Adrenal gland (tissue), 12 donors: ENCODE data around the gene GDPD1. TPM values are rescaled to one million over a fixed set of nuclear protein-coding genes. Genes with fewer than 3 reads are reported as not detected.
"Not testable (repeated sequence)": the region's sequence is repeated elsewhere in the genome, so short reads cannot be mapped to it uniquely, and the experiment has no call there.

Source experiments
- DNase-seq, 7 donors: peaks; one replicate each; pipeline ENCODE4 v3.0.0-alpha.2; 2019 to 2020
- H3K27ac ChIP-seq, 5 donors: fragments of 200-600 bp; sonication (generic) in 4 of 5; 1 replicate in 3 of 5; 2 replicates in 2 of 5; pipeline versions ENCODE4 v1.5.1 to v1.8.0; 2016 to 2020; ENCODE audit warnings: mild to moderate bottlenecking in 1 of 5
- H3K27me3 ChIP-seq: fragments of 200-600 bp; 2 replicates; pipeline ENCODE4 v1.8.0; 2021
- H3K36me3 ChIP-seq, 2 donors: fragments of 200-600 bp; replicated peaks in 1 of 2; 1 replicate in 1 of 2; 2 replicates in 1 of 2; pipeline versions ENCODE4 v1.5.1 to v1.8.0; 2018 to 2022
- H3K4me1 ChIP-seq, 2 donors: fragments of 200-600 bp; replicated peaks in 1 of 2; 1 replicate in 1 of 2; 2 replicates in 1 of 2; pipeline versions ENCODE4 v1.5.1 to v1.8.0; 2018 to 2021
- H3K4me3 ChIP-seq, 4 donors: fragments of 200-600 bp; sonication (generic) in 3 of 4; one replicate each; pipeline ENCODE4 v1.5.1; 2016 to 2018
- H3K9me3 ChIP-seq, 3 donors: fragments of 200-600 bp; sonication (generic) in 1 of 3; replicated peaks in 1 of 3; 1 replicate in 2 of 3; 2 replicates in 1 of 3; pipeline versions ENCODE4 v1.5.1 to v1.8.0; 2016 to 2021
- CTCF ChIP-seq, 6 experiments: fragments of 450-650 bp in 4 of 6; fragments of 200-600 bp in 2 of 6; sonication (generic) in 1 of 6; IDR thresholded peaks; 1 replicate in 5 of 6; 2 replicates in 1 of 6; pipeline versions ENCODE4 v1.5.1 to v1.8.0; 2016 to 2021; ENCODE audit warnings: antibody characterized with exemption in 6 of 6, mild to moderate bottlenecking in 2 of 6, moderate library complexity in 1 of 6
- POLR2A ChIP-seq, 2 donors: fragments of 450-650 bp; IDR thresholded peaks; one replicate each; pipeline ENCODE4 v1.6.1; 2017; ENCODE audit warnings: antibody characterized with exemption in 2 of 2, mild to moderate bottlenecking in 2 of 2, moderate library complexity in 1 of 2
- WGBS, 4 donors: extraction: QIAGEN DNeasy Blood & Tissue Kit in 2 of 4; methylation state at CpG; one replicate each; pipeline versions ENCODE4 v1.1.5 to v1.1.7; 2013 to 2017; 5-methylcytosine and 5-hydroxymethylcytosine counted together
- intact Hi-C, 2 donors: fragments of 100-400 bp; cut with DNase I; formaldehyde crosslinking; loops; one replicate each; pipeline versions ENCODE4 v1.14.1 to v1.15.0; 2022 to 2023
- polyA plus RNA-seq, 3 donors: library from polyadenylated mRNA; stranded (reverse); fragments of 200-250 nt in 2 of 3; fragments of 350-450 nt in 1 of 3; fragmentation: Illumina TruSeq in 1 of 3; extraction: RNeasy Lipid Tissue Mini Kit (QIAGEN cat#74804) in 1 of 3; gene quantifications; one replicate each; pipeline ENCODE4 v1.2.3, GENCODE V29; 2013 to 2014
- total RNA-seq, 9 donors: library from RNA; depleted of rRNA in 4 of 9; stranded (reverse); fragments of >200 nt in 4 of 9; fragments of 120-200 nt in 1 of 9; fragmentation: NEBNext Ultra II Directional in 1 of 9; extraction: Animal tissue kit (Norgen Biotek cat#: 25700) in 1 of 9; gene quantifications; one replicate each; pipeline versions ENCODE4 v1.1.0 to v1.2.4, GENCODE V29; 2013 to 2023
- donor health status: healthy with polysubstance abuse.
- donor health status: Bipolar disorder and iron deficiency.
- donor health status: DM: yes; HTN: yes; CAD: no.
- donor health status: DM: no; HTN: no; CAD: no.
- donor health status: DM: no; HTN: no; CAD: no.
- donor health status: DM: yes; HTN: yes; CAD: no.

Gene GDPD1
- total and polyA plus RNA-seq, 12 donors = 0.36 to 6.1 (median 2.3) TPM

DNA sequence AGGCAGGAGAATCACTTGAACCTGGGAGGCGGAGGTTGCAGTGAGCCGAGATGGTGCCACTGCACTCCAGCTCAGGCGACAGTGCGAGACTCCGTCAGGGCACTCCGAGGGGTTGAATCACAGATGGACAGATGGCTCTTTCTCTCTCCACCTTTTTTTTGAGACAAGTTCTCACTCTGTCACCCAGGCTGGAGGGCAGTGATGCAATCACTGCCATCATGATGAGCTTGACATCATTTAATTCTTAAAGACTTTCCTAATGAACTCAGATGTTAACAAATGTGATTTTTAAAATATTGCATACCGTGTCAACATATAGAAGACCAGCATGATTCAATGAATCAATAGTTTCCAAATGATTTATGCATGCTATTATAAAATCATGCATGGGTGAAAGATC is 3.5 kb downstream of the GDPD1 start:
- no peaks in the 10 kb centered on the region for H3K36me3 ChIP-seq
- intact Hi-C loops = no loop called here
- no peak overlapping the region for H3K4me3 ChIP-seq
- no peak for DNase-seq
- 94 to 97% (median 95%) methylated on average over 7 of the region's 7 CpGs for WGBS, 4 donors
- H3K4me1 ChIP-seq = peaks cover 0 to 12% of the 10 kb centered on the region in 2 donors
- H3K27me3 ChIP-seq = no peaks in the 10 kb centered on the region
- H3K27ac ChIP-seq = no peak overlapping the region
- no peaks in the 10 kb centered on the region for H3K9me3 ChIP-seq
- TF ChIP-seq POLR2A (IDR thresholded peaks at IDR 0.05) (no peak), CTCF (IDR thresholded peaks at IDR 0.05) (no peak)

DNA sequence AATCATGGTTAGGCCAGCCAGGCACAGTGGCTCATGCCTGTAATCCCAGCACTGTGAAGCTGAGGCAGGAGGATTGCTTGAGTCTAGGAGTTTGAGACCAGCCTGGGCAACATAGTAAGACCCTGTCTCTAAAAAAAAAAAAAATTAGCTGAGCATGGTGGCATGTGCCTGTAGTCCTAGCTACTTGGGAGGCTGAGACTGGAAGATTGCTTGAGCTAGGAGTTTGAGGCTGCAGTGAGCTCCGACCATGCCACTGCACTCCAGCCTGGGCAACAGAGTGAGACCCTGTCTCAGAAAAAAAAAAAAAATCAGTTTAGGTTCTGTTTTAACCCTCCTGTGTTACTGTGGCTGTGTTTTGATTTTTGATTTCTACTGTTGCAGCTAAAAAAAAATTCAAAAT is 8.3 kb downstream of the GDPD1 start:
- H3K9me3 ChIP-seq, H3K27ac ChIP-seq, DNase-seq, H3K4me3 ChIP-seq, H3K36me3 ChIP-seq, H3K4me1 ChIP-seq, intact Hi-C loops, H3K27me3 ChIP-seq: not testable (repeated sequence)
- 84 to 92% (median 87%) methylated on average over 1 of the region's 1 CpG for WGBS, 4 donors

DNA sequence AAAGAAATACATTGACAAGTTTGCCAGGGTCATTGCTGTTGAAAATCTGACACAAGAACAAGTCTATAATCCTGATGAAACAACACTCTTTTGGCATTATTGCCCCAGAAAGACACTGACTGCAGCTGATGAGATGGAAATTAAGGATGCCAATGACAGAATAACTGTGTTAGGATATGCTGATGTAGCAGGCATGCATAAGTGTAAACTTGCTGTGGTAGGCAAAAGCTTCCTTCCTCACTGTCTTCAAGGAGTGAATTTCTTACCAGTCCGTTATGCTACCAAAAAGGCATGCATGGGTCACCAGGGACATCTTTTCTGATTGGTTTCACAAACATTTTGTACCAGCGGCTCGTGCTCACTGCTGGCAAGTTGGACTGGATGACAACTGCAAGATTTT is 10.5 kb downstream of the GDPD1 start:
- TF ChIP-seq POLR2A (IDR thresholded peaks at IDR 0.05) = no peak
- TF ChIP-seq CTCF (IDR thresholded peaks at IDR 0.05) = no peak
- no peaks in the 10 kb centered on the region for H3K9me3 ChIP-seq
- no peaks in the 10 kb centered on the region for H3K4me1 ChIP-seq
- H3K36me3 ChIP-seq = no peaks in the 10 kb centered on the region
- WGBS, 4 donors = 72 to 83% (median 80%) methylated on average over 3 of the region's 3 CpGs
- no peaks in the 10 kb centered on the region for H3K27me3 ChIP-seq
- H3K27ac ChIP-seq = no peak overlapping the region
- no peak for DNase-seq
- intact Hi-C loops = no loop called here
- H3K4me3 ChIP-seq = no peak overlapping the region

GRCh38 chr17:59234631-59235030 is 14.3 kb downstream of the GDPD1 start:
- H3K9me3 ChIP-seq = no peaks in the 10 kb centered on the region
- H3K27ac ChIP-seq = no peak overlapping the region
- TF ChIP-seq POLR2A (IDR thresholded peaks at IDR 0.05) = no peak
- TF ChIP-seq CTCF (IDR thresholded peaks at IDR 0.05) = no peak
- no peaks in the 10 kb centered on the region for H3K36me3 ChIP-seq
- H3K4me3 ChIP-seq = no peak overlapping the region
- H3K4me1 ChIP-seq = no peaks in the 10 kb centered on the region
- no peaks in the 10 kb centered on the region for H3K27me3 ChIP-seq
- DNase-seq = no peak
- intact Hi-C loops = no loop called here

DNA sequence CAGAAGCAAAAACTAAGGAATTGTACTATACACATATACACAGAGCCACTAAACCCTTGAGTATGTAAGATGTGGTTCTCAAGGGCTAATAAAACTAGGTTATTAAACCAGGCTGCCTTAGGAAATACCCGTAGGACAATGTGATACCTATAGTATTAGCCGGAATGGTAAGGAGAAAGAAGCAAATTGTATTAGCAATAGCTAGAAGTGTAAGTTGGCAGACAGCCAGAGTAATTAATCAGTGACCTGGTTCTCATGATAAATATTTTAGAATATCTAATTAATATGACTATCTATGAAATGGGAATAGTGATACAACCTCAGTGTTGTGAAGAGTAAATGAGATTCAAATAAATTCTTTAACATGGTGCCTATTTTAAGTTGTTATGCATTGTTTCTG is 18.6 kb downstream of the GDPD1 start:
- Histone ChIP-seq H3K9me3 (no peaks in the 10 kb centered on the region), H3K36me3 (no peaks in the 10 kb centered on the region), H3K27me3 (no peaks in the 10 kb centered on the region), H3K4me1 (no peaks in the 10 kb centered on the region), H3K4me3 (no peak overlapping the region), H3K27ac (no peak overlapping the region)
- TF ChIP-seq CTCF (IDR thresholded peaks at IDR 0.05) (no peak), POLR2A (IDR thresholded peaks at IDR 0.05) (no peak)
- intact Hi-C loops = no loop called here
- WGBS, 4 donors = 89 to 95% (median 92%) methylated on average over 2 of the region's 2 CpGs
- no peak for DNase-seq
